H1 (cell line): Measurements from ENCODE around the gene TRPT1. TPM values are rescaled to one million over a fixed set of nuclear protein-coding genes. Genes with fewer than 3 reads are reported as not detected.

Source experiments
- CTCF ChIA-PET: fragments of 300-600 bp; sonication (Branson Sonifier 250); formaldehyde crosslinking; loops from one replicate; lab custom pipeline; 2021; ENCODE audit not compliant: partially characterized antibody; lab: Charles Lee
- POLR2A ChIA-PET: fragments of 300-600 bp; sonication (Branson Sonifier 250); formaldehyde crosslinking; loops from one replicate; lab custom pipeline; 2021; ENCODE audit warnings: inconsistent platforms; ENCODE audit not compliant: partially characterized antibody; lab: Charles Lee
- DNase-seq, 2 experiments: peaks; one replicate each; pipeline versions ENCODE4 v3.0.0 to v3.0.0-alpha.2; 2010 to 2022; ENCODE audit warnings: low spot score in 2 of 2, low read depth in 1 of 2, mixed read lengths in 1 of 2
- FAIRE-seq: peaks from 2 replicates; lab custom pipeline; 2011; peaks lifted over from hg19 to GRCh38; lab: Jason Lieb, UNC
- H2AFZ ChIP-seq: 2 replicates; pipeline ENCODE4 v1.8.1; 2012; ENCODE audit warnings: low read length, inconsistent platforms
- H2AK5ac ChIP-seq: 2 replicates; pipeline ENCODE4 v1.6.1; 2013; ENCODE audit warnings: low read depth, low read length
- H2BK120ac ChIP-seq: replicated peaks from 2 replicates; pipeline ENCODE3; 2013; ENCODE audit warnings: low read depth, low read length, inconsistent platforms
- H2BK12ac ChIP-seq: 2 replicates; pipeline ENCODE4 v1.6.1; 2013; ENCODE audit warnings: low read depth, low read length
- H2BK15ac ChIP-seq: 2 replicates; pipeline ENCODE4 v1.6.1; 2013; ENCODE audit warnings: low read length
- H2BK20ac ChIP-seq: 2 replicates; pipeline ENCODE4 v1.6.1; 2013; ENCODE audit warnings: low read length
- H2BK5ac ChIP-seq: 2 replicates; pipeline ENCODE4 v1.6.1; 2013; ENCODE audit warnings: low read depth, low read length
- H3K14ac ChIP-seq: 2 replicates; pipeline ENCODE4 v1.6.1; 2013; ENCODE audit warnings: inconsistent platforms; ENCODE audit not compliant: insufficient read length
- H3K18ac ChIP-seq: 2 replicates; pipeline ENCODE4 v1.6.1; 2013; ENCODE audit warnings: low read length; ENCODE audit errors: extremely low read depth
- H3K23ac ChIP-seq: 2 replicates; pipeline ENCODE4 v1.6.1; 2013; ENCODE audit warnings: inconsistent platforms; ENCODE audit not compliant: insufficient read length
- H3K23me2 ChIP-seq: 2 replicates; pipeline ENCODE4 v1.6.1; 2013; ENCODE audit warnings: low read depth, low read length
- H3K27ac ChIP-seq: 2 replicates; pipeline ENCODE4 v1.6.1; 2011; ENCODE audit warnings: low read depth, low read length, inconsistent platforms
- H3K27me3 ChIP-seq, 4 experiments: replicated peaks in 1 of 4; 1 replicate in 1 of 4; 2 replicates in 3 of 4; pipeline versions ENCODE4 v1.6.1 to v1.8.1; 2011 to 2013; ENCODE audit warnings: low read length in 3 of 4, mild to moderate bottlenecking in 3 of 4, inconsistent platforms in 2 of 4, mixed read lengths in 2 of 4, moderate library complexity in 1 of 4; ENCODE audit not compliant: control insufficient read depth in 3 of 4, insufficient read depth in 3 of 4; ENCODE audit errors: extremely low read depth in 1 of 4
- H3K36me3 ChIP-seq, 4 experiments: 2 replicates each; pipeline versions ENCODE4 v1.6.1 to v1.8.1; 2011 to 2013; ENCODE audit warnings: mild to moderate bottlenecking in 4 of 4, low read length in 3 of 4, moderate library complexity in 2 of 4, control low read depth in 1 of 4, inconsistent platforms in 1 of 4; ENCODE audit not compliant: insufficient read depth in 4 of 4, control insufficient read depth in 2 of 4
- H3K4ac ChIP-seq: replicated peaks from 2 replicates; pipeline ENCODE3; 2013; ENCODE audit warnings: low read length, low read depth, mixed read lengths, inconsistent platforms; ENCODE audit not compliant: insufficient read length
- H3K4me1 ChIP-seq, 4 experiments: replicated peaks in 1 of 4; 1 replicate in 1 of 4; 2 replicates in 3 of 4; pipeline versions ENCODE4 v1.6.1 to v1.8.1; 2011 to 2013; ENCODE audit warnings: low read length in 3 of 4, inconsistent platforms in 2 of 4, mixed read lengths in 1 of 4; ENCODE audit not compliant: insufficient read depth in 4 of 4, control insufficient read depth in 3 of 4
- H3K4me2 ChIP-seq, 2 experiments: 2 replicates each; pipeline versions ENCODE4 v1.6.1 to v1.8.1; 2011 to 2013; ENCODE audit warnings: low read depth in 2 of 2, low read length in 2 of 2, control low read depth in 1 of 2, inconsistent platforms in 1 of 2, mild to moderate bottlenecking in 1 of 2; ENCODE audit not compliant: insufficient read depth in 1 of 2
- H3K4me3 ChIP-seq, 4 experiments: fragments of 200-600, 300-600 bp in 1 of 4; sonication (generic), shearing (Covaris generic), sonication (Bioruptor Twin) in 1 of 4; 2 replicates each; pipeline versions ENCODE4 v1.5.1 to v1.8.1; 2011 to 2016; ENCODE audit warnings: low read length in 4 of 4, low read depth in 3 of 4, control low read depth in 2 of 4, inconsistent platforms in 2 of 4, mild to moderate bottlenecking in 2 of 4, mixed read lengths in 1 of 4, moderate library complexity in 1 of 4; ENCODE audit not compliant: insufficient read depth in 2 of 4; ENCODE audit errors: extremely low read depth in 1 of 4
- H3K56ac ChIP-seq: replicated peaks from 2 replicates; pipeline ENCODE3; 2013; ENCODE audit warnings: low read depth, mild to moderate bottlenecking, mixed read lengths, low read length, inconsistent platforms; ENCODE audit not compliant: insufficient read length
- H3K79me1 ChIP-seq: 2 replicates; pipeline ENCODE4 v1.6.1; 2013; ENCODE audit warnings: low read depth, low read length, control low read depth
- H3K79me2 ChIP-seq, 2 experiments: 2 replicates each; pipeline versions ENCODE4 v1.6.1 to v1.8.1; 2012 to 2013; ENCODE audit warnings: low read length in 2 of 2, mild to moderate bottlenecking in 2 of 2, inconsistent platforms in 1 of 2; ENCODE audit not compliant: insufficient read depth in 2 of 2, control insufficient read depth in 1 of 2
- H3K9ac ChIP-seq, 4 experiments: replicated peaks in 1 of 4; 1 replicate in 1 of 4; 2 replicates in 3 of 4; pipeline versions ENCODE4 v1.6.1 to v1.8.1; 2011 to 2013; ENCODE audit warnings: low read depth in 3 of 4, low read length in 3 of 4, control low read depth in 2 of 4, mild to moderate bottlenecking in 2 of 4, moderate library complexity in 2 of 4, inconsistent platforms in 1 of 4; ENCODE audit errors: extremely low read depth in 1 of 4
- H3K9me3 ChIP-seq, 2 experiments: 2 replicates each; pipeline versions ENCODE4 v1.6.1 to v1.8.1; 2012 to 2013; ENCODE audit warnings: mild to moderate bottlenecking in 2 of 2, moderate library complexity in 2 of 2, control low read depth in 1 of 2, inconsistent platforms in 1 of 2, low read depth in 1 of 2, low read length in 1 of 2, mixed read lengths in 1 of 2; ENCODE audit not compliant: insufficient read depth in 2 of 2
- H4K20me1 ChIP-seq, 2 experiments: replicated peaks in 1 of 2; 2 replicates each; pipeline versions ENCODE3 to v1.8.1; 2011 to 2013; ENCODE audit warnings: inconsistent platforms in 2 of 2, low read length in 2 of 2, mild to moderate bottlenecking in 1 of 2; ENCODE audit not compliant: insufficient read depth in 2 of 2, control insufficient read depth in 1 of 2
- H4K5ac ChIP-seq: 2 replicates; pipeline ENCODE4 v1.6.1; 2013; ENCODE audit warnings: low read length, low read depth, mixed read lengths, inconsistent platforms; ENCODE audit not compliant: insufficient read length
- H4K8ac ChIP-seq: 2 replicates; pipeline ENCODE4 v1.8.0; 2013; ENCODE audit warnings: mild to moderate bottlenecking, moderate library complexity, low read length, inconsistent platforms; ENCODE audit not compliant: insufficient read depth; ENCODE audit errors: extremely low read depth
- H4K91ac ChIP-seq: replicated peaks from 2 replicates; pipeline ENCODE3; 2013; ENCODE audit warnings: low read length, mixed read lengths, inconsistent platforms; ENCODE audit not compliant: insufficient read length
- EGR1 ChIP-seq: IDR thresholded peaks from 2 replicates; pipeline ENCODE4 v1.6.1; 2011; ENCODE audit warnings: low read depth, low read length, borderline replicate concordance
- GTF2F1 ChIP-seq: IDR thresholded peaks from 2 replicates; pipeline ENCODE4 v1.6.1; 2012; ENCODE audit warnings: low read depth, low read length, improper control_type of control experiment, borderline replicate concordance
- HDAC2 ChIP-seq, 2 experiments: fragments of 300-600 bp in 1 of 2; sonication (generic) in 1 of 2; IDR thresholded peaks; 2 replicates each; pipeline ENCODE4 v1.6.1; 2011 to 2012; ENCODE audit warnings: low read depth in 2 of 2, low read length in 2 of 2, mild to moderate bottlenecking in 2 of 2, moderate library complexity in 2 of 2, borderline replicate concordance in 1 of 2, inconsistent platforms in 1 of 2
- HDAC6 ChIP-seq: IDR thresholded peaks from one replicate; pipeline ENCODE4 v1.7.1; 2012; ENCODE audit warnings: low read depth, mild to moderate bottlenecking, inconsistent platforms, low read length, moderate library complexity
- JUN ChIP-seq: IDR thresholded peaks from 2 replicates; pipeline ENCODE4 v1.6.1; 2011; ENCODE audit warnings: low read depth, mild to moderate bottlenecking, improper control_type of control experiment, low read length
- SAP30 ChIP-seq: fragments of 300-600 bp; sonication (generic); IDR thresholded peaks from 2 replicates; pipeline ENCODE4 v1.7.1; 2012; ENCODE audit warnings: low read length, moderate library complexity, mild to moderate bottlenecking, inconsistent platforms; ENCODE audit not compliant: insufficient read depth, insufficient replicate concordance
- WGBS, 2 experiments: shearing (Covaris generic) in 1 of 2; methylation state at CpG; one replicate each; pipeline versions ENCODE4 v1.1.6 to v1.1.7; 2013 to 2015; ENCODE audit warnings: low lambda C conversion rate in 2 of 2, mixed read lengths in 2 of 2, inconsistent platforms in 1 of 2, low coverage in 1 of 2, missing lambda C conversion rate in 1 of 2; ENCODE audit not compliant: insufficient replicate concordance in 2 of 2, insufficient coverage in 1 of 2, insufficient read length in 1 of 2; ENCODE audit errors: extremely low coverage in 1 of 2, missing lambda C conversion rate in 1 of 2; 5-methylcytosine and 5-hydroxymethylcytosine counted together
- polyA plus RNA-seq, 7 experiments: library from polyadenylated mRNA; depleted of rRNA in 3 of 7; stranded (reverse) in 5 of 7; unstranded in 2 of 7; fragments of >200 nt in 5 of 7; fragments of 200-250 nt in 2 of 7; gene quantifications; 1 replicate in 5 of 7; 2 replicates in 1 of 7; 4 replicates in 1 of 7; pipeline versions ENCODE4 v1.2.1 to v1.2.3, GENCODE V29; 2011 to 2013; ENCODE audit warnings: missing spikeins in 2 of 7, mixed read lengths in 2 of 7
- total RNA-seq: library from RNA; stranded (reverse); fragmentation: NEBNext Ultra II Directional; extraction: Animal tissue kit (Norgen Biotek cat#: 25700); gene quantifications from 2 replicates; pipeline ENCODE4 v1.2.1, GENCODE V29; 2021
- TF ChIP-seq, protein P1 (sequence below), 3 experiments: IDR thresholded peaks; 1 replicate in 2 of 3; 2 replicates in 1 of 3; pipeline versions ENCODE4 v1.5.1 to v1.6.1; 2011; ENCODE audit warnings: low read length in 3 of 3, mild to moderate bottlenecking in 3 of 3, inconsistent platforms in 2 of 3, low read depth in 1 of 3, moderate library complexity in 1 of 3; ENCODE audit not compliant: insufficient read depth in 1 of 3; ENCODE audit errors: control extremely low read depth in 1 of 3
- TF ChIP-seq, protein P2 (sequence below): IDR thresholded peaks from 2 replicates; pipeline ENCODE4 v1.6.1; 2012; ENCODE audit warnings: inconsistent platforms

TRPT1 gene
- total and polyA plus RNA-seq, 2 of the 8 experiments (the other 6 are each of a cell fraction or from before 2014, with no cell fraction given), result 34.5 to 74.6 TPM

DNA sequence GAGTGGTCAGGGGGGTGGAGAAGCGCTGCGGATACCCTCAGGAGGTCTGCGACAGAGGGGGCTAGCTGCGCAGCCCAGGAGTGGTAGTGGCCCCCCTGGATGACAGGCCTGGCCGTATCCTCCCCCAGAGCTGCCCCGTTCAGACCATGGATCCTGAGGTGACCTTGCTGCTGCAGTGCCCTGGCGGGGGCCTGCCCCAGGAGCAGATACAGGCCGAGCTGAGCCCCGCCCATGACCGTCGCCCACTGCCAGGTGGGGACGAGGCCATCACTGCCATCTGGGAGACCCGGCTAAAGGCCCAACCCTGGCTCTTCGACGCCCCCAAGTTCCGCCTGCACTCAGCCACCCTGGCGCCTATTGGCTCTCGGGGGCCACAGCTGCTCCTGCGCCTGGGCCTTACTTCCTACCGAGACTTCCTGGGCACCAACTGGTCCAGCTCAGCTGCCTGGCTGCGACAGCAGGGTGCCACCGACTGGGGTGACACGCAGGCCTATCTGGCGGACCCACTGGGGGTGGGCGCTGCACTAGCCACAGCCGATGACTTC lies 593 bp upstream of the TRPT1 start:
- Histone ChIP-seq H2AK5ac (peak overlapping the region; percentile 67; the same call in 1 of the 2 replicates), H2BK5ac (peak overlapping the region; percentile 77), H3K23me2 (peaks cover 16% of the 10 kb centered on the region), H3K23ac (no peak overlapping the region), H4K8ac (no peak overlapping the region; the same call in 1 of the 2 replicates), H2BK120ac (no peak overlapping the region), H3K79me2 (no peaks in the 10 kb centered on the region), H3K27me3 (no peaks in the 10 kb centered on the region), H3K36me3 (peaks cover 0 to 7% (median 1%) of the 10 kb centered on the region in 4 experiments; a peak in 2 of 8 replicates), H4K20me1 (peaks cover 0 to 7% of the 10 kb centered on the region in 2 experiments), H2AFZ (no peak overlapping the region), H3K27ac (no peak overlapping the region), H3K79me1 (no peaks in the 10 kb centered on the region), H3K4me2 (peak overlapping the region; percentile 72 to 93), H3K4ac (peak overlapping the region; percentile 87), H2BK15ac (no peak overlapping the region; the same call in 1 of the 2 replicates), H3K14ac (no peak overlapping the region), H3K4me1 (peaks cover 0 to 25% (median 16%) of the 10 kb centered on the region in 4 experiments; a peak in 6 of 7 replicates), H4K91ac (peak overlapping the region; percentile 77), H3K9ac (peak overlapping the region in 2 of 4 experiments; percentile 62 to 66; a peak in 4 of 7 replicates), H3K9me3 (no peaks in the 10 kb centered on the region), H4K5ac (peak overlapping the region; percentile 75), H2BK20ac (no peak overlapping the region), H3K56ac (peak overlapping the region; percentile 52), H3K4me3 (peak overlapping the region; percentile 63 to 90 (median 84)), H2BK12ac (0 out of 2 replicates have a peak overlapping the region, but pooled peaks have one; percentile 55), H3K18ac (peak overlapping the region; percentile 90)
- ChIA-PET CTCF (interaction anchor here (0.6 to 6.5 kb wide), 15 partner anchors 10 to 130 kb away, joined by 3 to 64 read pairs (median 4); partner anchors contain the start of genes FERMT3, FKBP2, KCNK4 and PLCB3), POLR2A (interaction anchor here (1.0 to 14.1 kb wide), 12 partner anchors 12 to 91 kb away, joined by 3 to 253 read pairs (median 7); partner anchors contain the start of genes FERMT3, FKBP2, PLCB3 and PPP1R14B)
- WGBS, 2 experiments, result 26% methylated on average over 24 of the region's 26 CpGs; no CpG with 5 or more reads in 1 of the 2 experiments
- no peak for DNase-seq
- no peak for FAIRE-seq
- TF ChIP-seq HDAC2 (IDR thresholded peaks at IDR 0.05; ENCODE audit: borderline replicate concordance in 1 of 2, low read depth in 2 of 2, low read length in 2 of 2), result no peak
- no peak for TF ChIP-seq GTF2F1
- no peak for TF ChIP-seq HDAC6
- no peak for TF ChIP-seq SAP30
- TF ChIP-seq, protein P1, sequence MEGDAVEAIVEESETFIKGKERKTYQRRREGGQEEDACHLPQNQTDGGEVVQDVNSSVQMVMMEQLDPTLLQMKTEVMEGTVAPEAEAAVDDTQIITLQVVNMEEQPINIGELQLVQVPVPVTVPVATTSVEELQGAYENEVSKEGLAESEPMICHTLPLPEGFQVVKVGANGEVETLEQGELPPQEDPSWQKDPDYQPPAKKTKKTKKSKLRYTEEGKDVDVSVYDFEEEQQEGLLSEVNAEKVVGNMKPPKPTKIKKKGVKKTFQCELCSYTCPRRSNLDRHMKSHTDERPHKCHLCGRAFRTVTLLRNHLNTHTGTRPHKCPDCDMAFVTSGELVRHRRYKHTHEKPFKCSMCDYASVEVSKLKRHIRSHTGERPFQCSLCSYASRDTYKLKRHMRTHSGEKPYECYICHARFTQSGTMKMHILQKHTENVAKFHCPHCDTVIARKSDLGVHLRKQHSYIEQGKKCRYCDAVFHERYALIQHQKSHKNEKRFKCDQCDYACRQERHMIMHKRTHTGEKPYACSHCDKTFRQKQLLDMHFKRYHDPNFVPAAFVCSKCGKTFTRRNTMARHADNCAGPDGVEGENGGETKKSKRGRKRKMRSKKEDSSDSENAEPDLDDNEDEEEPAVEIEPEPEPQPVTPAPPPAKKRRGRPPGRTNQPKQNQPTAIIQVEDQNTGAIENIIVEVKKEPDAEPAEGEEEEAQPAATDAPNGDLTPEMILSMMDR (IDR thresholded peaks at IDR 0.05; ENCODE audit: control extremely low read depth in 1 of 3, insufficient read depth in 1 of 3, low read depth in 1 of 3, low read length in 3 of 3), result no peak
- TF ChIP-seq, protein P2, sequence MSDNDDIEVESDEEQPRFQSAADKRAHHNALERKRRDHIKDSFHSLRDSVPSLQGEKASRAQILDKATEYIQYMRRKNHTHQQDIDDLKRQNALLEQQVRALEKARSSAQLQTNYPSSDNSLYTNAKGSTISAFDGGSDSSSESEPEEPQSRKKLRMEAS, result no peak
- TF ChIP-seq EGR1, result no peak
- TF ChIP-seq JUN, result no peak
